ENCODE data around the gene PTTG2.

GRCh38 chr4:37946503-37947179 lies 13.6 kb upstream of the PTTG2 start:
- TF ChIP-seq, protein P1, sequence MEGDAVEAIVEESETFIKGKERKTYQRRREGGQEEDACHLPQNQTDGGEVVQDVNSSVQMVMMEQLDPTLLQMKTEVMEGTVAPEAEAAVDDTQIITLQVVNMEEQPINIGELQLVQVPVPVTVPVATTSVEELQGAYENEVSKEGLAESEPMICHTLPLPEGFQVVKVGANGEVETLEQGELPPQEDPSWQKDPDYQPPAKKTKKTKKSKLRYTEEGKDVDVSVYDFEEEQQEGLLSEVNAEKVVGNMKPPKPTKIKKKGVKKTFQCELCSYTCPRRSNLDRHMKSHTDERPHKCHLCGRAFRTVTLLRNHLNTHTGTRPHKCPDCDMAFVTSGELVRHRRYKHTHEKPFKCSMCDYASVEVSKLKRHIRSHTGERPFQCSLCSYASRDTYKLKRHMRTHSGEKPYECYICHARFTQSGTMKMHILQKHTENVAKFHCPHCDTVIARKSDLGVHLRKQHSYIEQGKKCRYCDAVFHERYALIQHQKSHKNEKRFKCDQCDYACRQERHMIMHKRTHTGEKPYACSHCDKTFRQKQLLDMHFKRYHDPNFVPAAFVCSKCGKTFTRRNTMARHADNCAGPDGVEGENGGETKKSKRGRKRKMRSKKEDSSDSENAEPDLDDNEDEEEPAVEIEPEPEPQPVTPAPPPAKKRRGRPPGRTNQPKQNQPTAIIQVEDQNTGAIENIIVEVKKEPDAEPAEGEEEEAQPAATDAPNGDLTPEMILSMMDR (IDR thresholded peaks at IDR 0.05; ENCODE audit: insufficient read depth, low read length, poor library complexity, severe bottlenecking) = no peak
- no peak for TF ChIP-seq EZH2phosphoT487 (conservative IDR thresholded peaks at IDR 0.05; ENCODE audit: low read length)
